IPS-18a (cell line): Measurements from ENCODE around the gene ANKRD33B.

Experiments used
- H3K27ac ChIP-seq: one replicate; pipeline ENCODE4 v1.5.1; 2013; ENCODE audit warnings: low read length
- H3K27me3 ChIP-seq: one replicate; pipeline ENCODE4 v1.6.1; 2013; ENCODE audit warnings: mild to moderate bottlenecking, low read length; ENCODE audit not compliant: control insufficient read depth, insufficient read depth
- H3K36me3 ChIP-seq: one replicate; pipeline ENCODE4 v1.6.1; 2013; ENCODE audit warnings: low read depth, low read length; ENCODE audit not compliant: control insufficient read depth
- H3K4me1 ChIP-seq: one replicate; pipeline ENCODE4 v1.6.1; 2013; ENCODE audit warnings: low read depth, low read length; ENCODE audit not compliant: control insufficient read depth
- H3K4me3 ChIP-seq: one replicate; pipeline ENCODE4 v1.5.1; 2013; ENCODE audit warnings: low read length
- H3K9ac ChIP-seq: one replicate; pipeline ENCODE4 v1.6.1; 2013; ENCODE audit warnings: mild to moderate bottlenecking, low read length, moderate library complexity
- H3K9me3 ChIP-seq: one replicate; pipeline ENCODE4 v1.6.1; 2013; ENCODE audit warnings: low read depth, low read length; ENCODE audit not compliant: control insufficient read depth

ANKRD33B gene

DNA sequence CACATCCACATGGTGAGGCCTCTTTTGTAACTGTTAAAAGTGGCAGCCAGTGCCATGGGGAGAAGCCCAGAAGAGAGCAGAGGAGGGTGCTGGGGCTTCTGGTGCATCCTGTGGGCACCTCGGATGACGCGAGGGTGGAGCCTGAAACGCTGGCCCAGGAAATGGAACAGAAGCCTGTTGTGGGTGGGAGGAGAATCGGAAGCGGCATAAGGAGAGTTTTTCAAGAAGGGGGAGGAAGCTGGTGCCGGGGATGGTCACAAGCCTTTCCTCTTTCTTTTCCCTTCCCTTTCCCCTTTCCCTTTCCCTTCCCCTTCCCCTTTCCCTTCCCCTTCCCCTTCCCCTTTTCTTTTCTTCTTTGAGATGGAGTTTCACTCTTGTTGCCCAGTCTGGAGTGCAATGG lies 12.9 kb downstream of the ANKRD33B start:
- no peak overlapping the region for H3K27ac ChIP-seq
- no peaks in the 10 kb centered on the region for H3K27me3 ChIP-seq
- no peak overlapping the region for H3K4me3 ChIP-seq
- H3K9me3 ChIP-seq = no peaks in the 10 kb centered on the region
- H3K9ac ChIP-seq = no peak overlapping the region
- H3K4me1 ChIP-seq = no peaks in the 10 kb centered on the region
- H3K36me3 ChIP-seq = no peaks in the 10 kb centered on the region

DNA sequence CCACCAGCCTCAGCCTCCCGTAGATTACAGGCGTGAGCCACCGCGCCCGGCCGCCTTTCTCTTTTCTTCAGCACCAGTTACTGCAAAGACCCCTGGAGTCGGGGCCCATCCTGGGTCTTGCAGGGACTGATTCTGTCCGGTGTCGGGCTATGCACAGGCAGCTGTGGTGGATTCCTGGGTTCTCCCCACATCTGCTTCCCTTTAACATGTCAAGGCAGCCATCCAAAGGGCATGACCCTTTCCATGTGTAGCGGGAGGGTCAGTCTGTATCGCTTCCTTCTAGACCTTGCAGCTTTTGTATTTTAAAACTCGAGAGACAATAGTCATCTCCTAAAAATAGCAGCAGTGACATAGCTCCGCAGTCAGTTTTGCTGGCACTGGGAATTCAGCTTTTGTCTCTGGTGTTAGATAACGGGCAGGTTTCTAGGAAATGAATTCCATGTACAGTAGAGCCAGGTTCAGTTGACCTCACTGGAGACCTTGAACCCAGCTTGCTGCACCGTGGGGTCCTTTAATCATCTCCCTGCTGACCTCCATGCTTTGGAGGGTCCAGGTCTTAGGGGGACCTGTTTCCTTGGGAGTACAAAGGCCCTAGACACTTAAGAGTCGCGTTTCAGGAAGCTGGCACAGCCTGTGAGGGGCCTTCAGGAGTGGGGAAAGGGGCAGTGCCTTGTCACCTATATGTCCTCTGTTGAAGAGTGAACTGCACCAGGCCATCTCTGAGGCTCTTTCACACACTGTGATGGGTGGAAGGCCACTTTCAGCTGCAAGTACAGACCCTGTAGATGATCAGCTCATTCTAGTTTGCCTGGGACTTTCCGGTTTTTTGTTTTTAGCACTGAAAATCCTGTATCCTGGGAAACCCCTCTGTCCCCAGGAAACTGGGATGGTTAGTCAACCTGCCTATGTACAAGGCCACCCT lies 13.8 kb downstream of the ANKRD33B start:
- Histone ChIP-seq H3K36me3 (no peaks in the 10 kb centered on the region), H3K9me3 (no peaks in the 10 kb centered on the region), H3K9ac (no peak overlapping the region), H3K4me3 (no peak overlapping the region), H3K27ac (no peak overlapping the region), H3K4me1 (no peaks in the 10 kb centered on the region), H3K27me3 (no peaks in the 10 kb centered on the region)

DNA sequence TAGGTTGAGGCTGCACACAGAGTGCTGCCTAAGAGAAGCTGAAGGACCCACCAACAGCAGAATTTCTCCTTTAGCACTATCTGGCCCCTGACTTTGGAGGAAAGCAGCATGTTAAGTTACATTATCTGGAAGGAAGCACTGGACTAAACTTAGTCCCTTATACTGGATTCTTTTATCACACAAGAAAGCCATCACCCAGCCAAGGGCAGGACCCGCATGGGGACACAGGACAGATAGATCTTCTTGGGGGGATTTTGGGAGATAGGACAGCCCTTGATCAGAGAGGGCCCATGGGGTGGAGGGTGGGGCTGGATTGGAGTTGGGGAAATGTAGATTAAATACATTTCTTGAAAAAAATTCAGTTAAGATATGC lies 14.4 kb downstream of the ANKRD33B start:
- Histone ChIP-seq H3K9me3 (no peaks in the 10 kb centered on the region), H3K9ac (no peak overlapping the region), H3K4me1 (no peaks in the 10 kb centered on the region), H3K4me3 (no peak overlapping the region), H3K27ac (no peak overlapping the region), H3K27me3 (no peaks in the 10 kb centered on the region), H3K36me3 (no peaks in the 10 kb centered on the region)

DNA sequence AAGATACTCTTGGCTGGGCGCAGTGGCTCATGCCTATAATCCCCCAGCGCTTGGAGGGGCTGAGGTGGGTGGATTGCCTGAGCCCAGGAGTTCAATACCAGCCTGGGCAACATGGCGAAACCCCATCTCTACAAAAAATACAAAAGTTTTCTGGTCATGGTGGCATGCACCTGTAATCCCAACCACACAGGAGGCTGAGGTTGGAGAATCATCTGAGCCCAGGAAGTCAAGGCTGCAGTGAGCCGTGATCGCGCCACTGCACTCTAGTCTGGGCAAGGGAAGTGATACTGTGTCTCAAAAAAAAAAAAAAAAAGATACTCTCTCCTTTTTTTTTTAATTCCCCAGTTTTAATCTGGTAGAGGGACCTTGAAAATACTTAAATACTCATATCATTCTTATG lies 15.0 kb downstream of the ANKRD33B start:
- Histone ChIP-seq H3K27ac (no peak overlapping the region), H3K27me3 (no peaks in the 10 kb centered on the region), H3K4me3 (no peak overlapping the region), H3K9ac (no peak overlapping the region), H3K36me3 (no peaks in the 10 kb centered on the region), H3K4me1 (no peaks in the 10 kb centered on the region), H3K9me3 (no peaks in the 10 kb centered on the region)

DNA sequence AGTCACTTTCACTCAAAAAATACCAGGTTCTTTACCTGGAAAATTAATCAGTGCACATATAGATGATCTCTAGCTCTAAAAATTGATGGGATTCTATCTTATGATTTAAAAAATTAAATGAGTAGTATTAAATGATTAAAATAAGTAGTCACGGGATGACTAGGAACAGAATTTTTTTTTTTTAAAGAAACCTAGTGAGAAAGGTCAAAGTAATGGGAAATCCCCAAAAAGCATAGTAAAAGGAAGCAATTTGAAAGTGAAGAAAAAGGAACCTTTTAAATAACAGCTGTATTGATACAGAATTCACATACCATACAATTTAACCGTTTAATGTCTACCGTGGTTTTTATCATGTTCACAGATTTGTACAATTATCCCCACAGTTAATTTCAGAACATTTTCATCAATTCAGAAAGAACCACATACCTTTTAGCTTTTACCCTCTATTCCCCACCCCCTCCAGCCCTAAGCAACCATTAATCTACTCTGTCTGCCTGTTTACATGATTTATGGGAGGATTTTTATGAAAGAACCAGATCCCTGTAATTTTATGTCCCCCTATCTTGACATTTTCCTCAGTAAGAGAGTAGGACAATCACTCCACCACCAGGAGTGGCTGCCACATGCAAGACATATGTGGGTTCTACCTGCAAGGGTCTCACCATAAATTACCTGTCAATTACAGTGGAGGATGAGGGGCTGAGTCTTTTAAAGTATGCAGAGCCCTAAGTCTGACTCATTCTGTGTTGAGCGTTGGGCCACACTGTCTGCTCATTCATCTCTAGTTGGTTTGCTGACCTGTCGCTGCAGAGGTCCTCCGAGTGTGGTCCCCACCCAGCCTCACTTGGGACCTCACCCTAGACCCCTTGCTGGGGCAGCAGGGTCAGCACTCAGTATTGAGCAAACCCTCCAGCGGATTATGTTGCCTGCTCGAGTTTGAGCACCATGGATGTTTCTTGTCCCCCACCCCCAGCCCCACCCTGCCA lies 16.0 kb downstream of the ANKRD33B start:
- Histone ChIP-seq H3K27me3 (no peaks in the 10 kb centered on the region), H3K27ac (no peak overlapping the region), H3K4me1 (no peaks in the 10 kb centered on the region), H3K4me3 (no peak overlapping the region), H3K9me3 (no peaks in the 10 kb centered on the region), H3K36me3 (no peaks in the 10 kb centered on the region), H3K9ac (no peak overlapping the region)

DNA sequence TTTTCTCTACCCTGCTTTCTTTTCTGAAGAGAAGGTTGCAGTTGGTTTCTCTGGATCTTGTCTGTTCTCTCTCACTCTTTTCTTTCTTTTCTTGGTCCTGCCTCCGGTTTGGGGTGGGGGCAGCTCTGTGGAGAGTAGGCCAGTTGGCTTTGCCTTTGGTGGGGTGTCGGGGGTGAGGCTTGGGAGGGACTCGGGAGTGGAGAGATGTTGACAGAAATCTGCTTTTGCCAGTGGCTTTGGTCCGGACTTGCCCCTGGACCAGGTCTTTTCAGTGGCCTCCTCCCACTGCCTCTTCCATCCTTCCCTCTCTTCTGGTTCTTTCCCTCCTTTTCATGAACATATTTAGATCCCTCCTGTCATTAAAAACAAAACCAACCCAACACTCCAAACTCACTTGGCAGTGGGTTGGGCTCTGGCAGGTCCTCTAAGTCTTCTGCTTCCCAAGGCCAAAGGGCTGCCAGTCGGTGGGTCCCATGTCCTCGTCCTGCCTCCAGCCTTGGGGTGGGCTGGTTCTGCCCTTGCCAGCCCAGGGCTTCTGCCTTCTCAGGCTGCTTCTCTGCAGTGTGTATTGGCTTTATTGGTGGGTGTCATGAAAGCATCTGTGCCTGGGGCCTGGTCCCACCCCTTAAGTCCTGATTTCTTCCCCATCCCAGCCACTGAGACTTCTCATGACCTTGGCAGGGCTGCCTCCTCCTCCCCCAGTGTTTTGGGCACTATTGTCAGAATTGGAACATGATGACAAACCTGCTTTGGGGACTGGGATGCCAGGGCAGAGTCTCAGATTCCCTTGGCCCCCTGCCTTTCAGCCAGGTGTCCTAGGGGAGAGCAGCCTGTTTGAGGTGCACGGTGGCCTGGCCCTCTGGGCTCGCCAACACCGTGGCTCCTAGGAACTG lies 16.9 kb downstream of the ANKRD33B start:
- H3K4me1 ChIP-seq = no peaks in the 10 kb centered on the region

DNA sequence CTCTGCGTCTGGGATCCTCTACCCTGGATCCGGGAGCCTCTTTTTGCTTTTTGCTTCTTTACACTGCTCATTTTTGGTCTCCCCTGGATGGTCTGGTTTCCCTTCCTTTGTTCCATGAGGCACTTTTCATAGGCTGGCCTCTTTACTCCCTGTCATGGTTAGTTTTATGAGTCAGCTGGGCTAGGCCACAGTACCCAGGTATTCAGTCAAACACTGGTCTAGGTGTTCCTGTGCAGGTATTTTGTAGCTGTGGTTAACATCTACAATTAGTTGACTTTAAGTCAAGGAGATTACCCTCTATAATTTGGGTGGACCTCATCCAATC lies 17.5 kb downstream of the ANKRD33B start:
- H3K4me3 ChIP-seq = no peak overlapping the region
- no peaks in the 10 kb centered on the region for H3K9me3 ChIP-seq
- H3K27me3 ChIP-seq = no peaks in the 10 kb centered on the region
- no peaks in the 10 kb centered on the region for H3K4me1 ChIP-seq
- no peak overlapping the region for H3K27ac ChIP-seq
- H3K9ac ChIP-seq = no peak overlapping the region
- H3K36me3 ChIP-seq = no peaks in the 10 kb centered on the region

More for the DNA sequence above, 16.9 kb downstream of the ANKRD33B start:
- Histone ChIP-seq H3K27me3 (no peaks in the 10 kb centered on the region), H3K9ac (no peak overlapping the region), H3K36me3 (no peaks in the 10 kb centered on the region), H3K9me3 (no peaks in the 10 kb centered on the region), H3K4me3 (no peak overlapping the region), H3K27ac (no peak overlapping the region)

DNA sequence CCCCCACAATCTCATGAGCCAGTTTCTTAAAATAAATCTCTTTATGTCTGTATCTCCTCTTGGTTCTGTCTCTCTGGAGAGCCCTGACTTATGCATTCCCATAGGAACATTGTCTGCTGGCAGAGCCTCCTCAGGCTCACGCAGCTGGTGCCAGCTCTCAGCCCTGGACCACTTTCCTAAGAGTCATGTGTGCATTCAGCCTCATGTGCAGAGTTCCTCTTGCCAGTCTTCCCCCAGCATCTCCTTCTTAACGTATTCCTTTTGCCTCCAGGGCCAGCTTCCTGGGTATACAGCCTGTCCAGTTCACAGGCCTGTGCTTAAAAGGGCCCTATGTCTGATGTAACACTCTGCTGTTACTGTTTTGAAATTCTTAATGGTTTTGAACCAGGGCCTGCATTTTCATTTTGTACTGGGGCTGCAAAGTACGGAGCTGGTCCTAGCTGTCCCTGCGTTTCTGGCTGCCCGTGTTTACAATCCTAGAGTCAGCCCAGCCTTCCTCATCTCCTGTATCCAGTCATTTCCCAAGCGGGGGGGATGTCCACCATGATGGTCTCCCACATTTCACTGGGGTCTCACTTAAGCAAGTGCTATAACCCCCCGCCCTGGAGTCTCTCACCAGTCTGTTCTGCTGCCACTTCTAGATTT lies 18.1 kb downstream of the ANKRD33B start:
- no peaks in the 10 kb centered on the region for H3K36me3 ChIP-seq

DNA sequence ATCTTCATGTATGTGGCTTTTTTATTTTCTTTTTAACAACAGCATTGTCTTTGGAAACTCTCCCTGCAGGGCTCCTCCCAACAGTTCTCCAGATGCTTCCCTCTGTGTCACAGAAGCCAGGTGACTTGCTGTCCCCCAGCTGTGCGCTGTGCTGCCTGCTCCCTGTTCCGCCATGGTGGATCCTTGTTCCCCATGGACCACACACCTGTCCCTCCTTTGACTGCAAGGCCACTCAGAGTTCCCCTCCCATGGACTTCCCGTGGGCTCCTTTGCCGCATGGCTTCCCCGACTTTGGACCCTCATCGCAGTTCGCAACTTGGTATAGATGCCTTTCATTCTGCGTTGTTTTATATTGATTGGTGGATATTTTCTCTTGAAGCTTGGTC lies 18.6 kb downstream of the ANKRD33B start:
- no peaks in the 10 kb centered on the region for H3K4me1 ChIP-seq

More for the DNA sequence above, 18.1 kb downstream of the ANKRD33B start:
- no peaks in the 10 kb centered on the region for H3K4me1 ChIP-seq
- H3K27ac ChIP-seq = no peak overlapping the region
- H3K4me3 ChIP-seq = no peak overlapping the region
- H3K9ac ChIP-seq = no peak overlapping the region
- H3K9me3 ChIP-seq = no peaks in the 10 kb centered on the region
- H3K27me3 ChIP-seq = no peaks in the 10 kb centered on the region

DNA sequence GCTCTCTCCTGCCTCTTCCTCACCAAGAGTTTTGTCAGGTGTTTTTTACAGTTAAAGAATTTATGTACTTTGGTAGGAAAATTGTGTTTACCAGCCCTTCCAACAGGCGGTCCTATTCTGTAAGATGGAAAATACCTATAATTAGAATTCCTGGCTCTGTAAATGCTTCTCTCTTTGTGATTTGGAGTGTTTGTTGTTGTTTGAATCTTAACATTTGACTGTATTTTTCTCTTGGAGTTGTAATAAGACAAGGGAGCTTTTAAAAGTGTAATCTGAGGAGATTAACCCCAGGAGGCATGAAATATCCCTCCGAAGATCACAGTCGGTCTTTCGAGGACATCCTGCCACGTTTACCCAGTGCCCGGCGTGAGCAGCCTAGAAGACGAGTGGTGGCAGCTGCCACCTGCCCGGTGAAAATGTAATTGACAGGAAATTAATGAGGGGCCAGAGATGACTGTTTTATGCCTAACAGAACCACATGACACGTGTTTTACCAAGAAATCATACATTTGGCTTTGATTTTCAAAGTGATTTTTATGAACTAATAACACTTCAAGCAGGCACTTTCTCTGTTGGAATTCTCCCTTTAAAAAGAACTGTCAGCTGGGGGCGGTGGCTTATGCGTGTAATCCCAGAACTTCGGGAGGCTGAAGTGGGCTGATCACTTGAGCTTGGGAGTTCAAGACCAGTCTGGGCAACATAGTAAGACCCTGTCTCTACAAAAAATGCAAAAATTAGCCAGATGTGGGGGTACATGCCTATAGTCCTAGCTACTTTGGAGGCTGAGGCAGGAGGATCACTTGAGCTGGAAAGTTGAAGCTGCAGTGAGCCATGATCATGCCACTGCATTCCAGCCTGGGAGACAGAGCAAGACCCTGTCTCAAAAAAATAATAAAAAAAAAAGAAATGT lies 20.0 kb downstream of the ANKRD33B start:
- Histone ChIP-seq H3K27me3 (no peaks in the 10 kb centered on the region), H3K4me3 (no peak overlapping the region), H3K4me1 (peaks cover 3% of the 10 kb centered on the region), H3K36me3 (no peaks in the 10 kb centered on the region), H3K9me3 (no peaks in the 10 kb centered on the region), H3K9ac (no peak overlapping the region), H3K27ac (no peak overlapping the region)

More for the DNA sequence above, 18.6 kb downstream of the ANKRD33B start:
- H3K4me3 ChIP-seq = no peak overlapping the region
- no peaks in the 10 kb centered on the region for H3K9me3 ChIP-seq
- H3K9ac ChIP-seq = no peak overlapping the region
- H3K36me3 ChIP-seq = no peaks in the 10 kb centered on the region
- no peak overlapping the region for H3K27ac ChIP-seq
- H3K27me3 ChIP-seq = no peaks in the 10 kb centered on the region
